SIG-M5 (cell line): ENCODE results near the gene HSD17B8.
A peak's percentile ranks its signal among the peaks of the same experiment; 100 is the strongest.

Experiments used
- DNase-seq: peaks from one replicate; lab custom pipeline; 2025; lab: John Stamatoyannopoulos, UW

The HSD17B8 gene

DNA sequence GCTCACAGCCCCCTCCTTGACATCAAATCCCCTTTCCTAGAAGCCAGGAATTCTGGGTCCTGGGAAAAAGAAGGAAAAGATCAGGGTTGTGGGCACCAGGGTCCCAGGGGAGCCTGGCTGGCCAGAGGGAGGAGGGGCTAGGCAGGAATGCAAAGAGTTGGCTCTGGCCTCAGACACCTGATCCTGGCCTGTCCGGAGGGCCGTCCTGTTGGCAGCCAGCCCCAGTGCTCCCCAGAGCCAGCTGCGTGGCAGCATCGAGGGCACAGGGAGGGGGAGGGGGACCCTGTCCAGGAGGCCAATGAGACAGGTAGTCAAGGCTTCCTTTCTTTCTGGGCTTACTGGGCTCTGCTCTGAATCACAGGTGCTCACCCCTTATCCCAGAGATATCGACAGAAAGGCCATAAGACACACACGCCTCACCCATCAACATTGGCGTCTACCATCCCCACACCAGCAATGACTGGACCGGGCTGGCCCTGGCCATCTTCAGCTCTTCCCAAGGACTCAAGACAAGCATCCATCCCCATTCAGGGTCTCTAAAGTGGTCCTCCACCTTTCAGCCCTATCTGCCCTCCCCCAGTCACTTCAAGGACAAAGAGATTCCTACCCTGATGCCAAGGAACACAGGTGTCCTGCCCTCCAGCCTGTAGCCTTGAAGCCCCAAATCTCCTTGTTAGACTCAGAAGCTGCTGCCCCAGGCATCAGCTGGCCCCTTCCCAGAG, 12.9 kb upstream of the HSD17B8 start:
- DNase-seq: no peak

GRCh38 chr6:33192105-33192646, 12.3 kb upstream of the HSD17B8 start, which contains the start of gene COL11A2:
Gene COL11A2 (minus strand): TSS chr6:33192467. CDS start chr6:33192240, 227 bp downstream.
- no peak for DNase-seq

DNA sequence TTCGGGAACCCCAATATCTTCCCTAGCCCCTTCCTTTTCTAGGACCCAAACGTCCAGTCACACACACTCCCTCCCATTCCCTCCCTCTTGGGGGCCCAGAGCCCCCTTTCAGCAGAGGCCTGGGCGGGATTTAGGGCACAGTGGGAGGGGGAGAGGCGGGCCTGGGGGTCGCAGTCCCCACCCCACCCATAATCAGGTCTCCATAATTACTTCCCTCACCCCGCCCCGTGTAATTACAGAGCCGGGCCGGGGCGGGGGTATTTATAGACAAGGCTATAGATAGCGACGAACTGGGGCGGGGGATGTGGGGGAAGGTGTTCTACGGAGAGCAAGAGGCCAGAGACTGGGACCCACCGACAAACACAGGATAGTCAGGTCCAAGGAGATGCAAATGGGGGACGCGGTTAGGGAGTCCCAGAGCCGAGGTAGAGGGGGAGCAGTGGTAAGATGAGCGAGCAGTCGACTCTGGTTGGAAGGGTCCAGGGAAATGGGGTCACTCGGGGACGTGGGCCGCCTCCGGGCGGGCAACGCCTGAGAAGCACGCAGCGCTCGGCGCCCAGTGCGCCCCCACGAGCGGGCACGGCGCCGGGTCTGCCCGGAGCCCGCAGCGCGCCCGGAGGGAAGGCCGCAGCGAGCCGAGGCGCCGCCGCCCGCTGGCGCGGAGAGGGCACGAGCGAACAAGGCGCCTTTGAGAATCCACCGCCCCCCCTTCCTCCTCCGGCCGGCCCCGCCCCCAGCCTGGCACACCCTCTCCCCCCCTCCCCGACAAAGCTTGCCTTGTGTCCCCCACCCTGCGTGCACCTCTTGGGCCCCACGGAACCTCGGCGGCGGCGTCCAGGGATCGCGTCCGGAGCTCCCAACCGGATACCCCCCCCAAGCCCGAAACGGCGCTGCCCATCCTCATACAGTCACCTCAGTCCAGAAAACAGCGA, 11.5 kb upstream of the HSD17B8 start:
- DNase-seq: no peak

- no peak for DNase-seq
Measured at GRCh38 chr6:33193619-33194018, 10.8 kb upstream of the HSD17B8 start.

DNA sequence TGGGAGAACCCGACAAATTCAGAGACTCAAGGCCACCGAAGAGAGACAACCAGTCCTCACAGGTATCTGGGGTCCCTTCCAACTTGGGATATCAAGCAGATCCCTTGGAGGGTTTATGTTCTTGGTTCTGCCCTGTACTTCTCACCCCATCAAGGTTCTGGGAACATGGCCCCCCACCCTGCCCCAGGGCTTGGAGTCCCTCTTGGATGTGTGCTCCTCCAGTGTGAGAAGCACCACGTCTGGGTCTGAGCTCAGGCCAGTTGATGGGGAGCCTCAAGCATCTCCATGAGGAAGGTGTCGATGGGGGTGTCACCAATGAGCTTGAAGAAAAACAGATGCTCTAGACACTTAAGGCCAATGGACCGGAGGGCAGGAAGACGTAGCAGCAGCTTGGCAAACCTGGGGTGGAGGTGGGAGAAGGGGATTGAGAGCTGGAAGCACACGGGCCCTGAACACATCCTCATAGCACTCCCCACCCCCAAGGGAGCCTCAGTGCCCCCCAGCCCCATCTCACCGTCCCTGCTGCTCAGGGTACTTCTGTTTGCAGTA, 9.9 kb upstream of the HSD17B8 start:
- DNase-seq: no peak

DNA sequence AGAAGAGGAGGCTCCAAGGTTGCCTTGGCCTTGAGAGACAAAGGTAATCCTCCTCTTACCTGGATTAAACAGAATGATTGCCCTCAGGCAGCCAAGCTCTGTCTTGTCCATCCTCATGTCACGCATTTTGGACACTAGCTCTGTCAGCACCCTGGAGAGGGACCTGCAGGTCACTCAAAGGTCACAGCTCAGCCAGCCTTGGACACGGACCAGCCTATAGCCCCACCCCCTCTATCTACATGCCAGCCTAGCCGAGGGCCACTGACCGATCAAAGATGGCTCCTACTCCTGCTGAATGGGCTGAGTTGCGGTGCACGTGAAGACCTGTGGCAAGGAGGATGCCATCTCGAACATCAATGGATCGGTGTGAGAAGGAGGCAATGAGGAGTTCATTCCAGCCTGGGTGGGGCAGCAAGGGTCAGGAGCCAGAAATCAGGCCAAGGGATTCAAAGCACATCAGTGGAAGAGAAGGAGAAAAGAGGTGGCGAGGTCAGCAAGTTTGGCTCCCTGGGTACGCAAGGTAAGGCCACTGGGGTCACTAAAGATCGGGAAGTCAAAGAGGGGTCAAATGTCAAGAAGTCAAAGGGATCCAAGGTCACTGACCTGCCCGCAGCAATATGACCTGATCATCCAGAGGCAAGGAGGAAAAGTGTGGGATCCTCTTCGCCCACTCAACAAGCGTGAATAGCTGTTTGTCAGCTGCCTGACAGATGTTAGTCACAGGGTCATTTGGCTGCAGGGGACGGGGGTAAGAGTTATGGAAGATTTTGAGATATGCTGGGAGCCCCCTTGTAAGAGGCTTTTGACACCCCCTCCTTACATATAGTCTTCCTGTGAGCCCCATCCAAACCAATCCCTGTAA, 8.9 kb upstream of the HSD17B8 start:
- DNase-seq: no peak

DNA sequence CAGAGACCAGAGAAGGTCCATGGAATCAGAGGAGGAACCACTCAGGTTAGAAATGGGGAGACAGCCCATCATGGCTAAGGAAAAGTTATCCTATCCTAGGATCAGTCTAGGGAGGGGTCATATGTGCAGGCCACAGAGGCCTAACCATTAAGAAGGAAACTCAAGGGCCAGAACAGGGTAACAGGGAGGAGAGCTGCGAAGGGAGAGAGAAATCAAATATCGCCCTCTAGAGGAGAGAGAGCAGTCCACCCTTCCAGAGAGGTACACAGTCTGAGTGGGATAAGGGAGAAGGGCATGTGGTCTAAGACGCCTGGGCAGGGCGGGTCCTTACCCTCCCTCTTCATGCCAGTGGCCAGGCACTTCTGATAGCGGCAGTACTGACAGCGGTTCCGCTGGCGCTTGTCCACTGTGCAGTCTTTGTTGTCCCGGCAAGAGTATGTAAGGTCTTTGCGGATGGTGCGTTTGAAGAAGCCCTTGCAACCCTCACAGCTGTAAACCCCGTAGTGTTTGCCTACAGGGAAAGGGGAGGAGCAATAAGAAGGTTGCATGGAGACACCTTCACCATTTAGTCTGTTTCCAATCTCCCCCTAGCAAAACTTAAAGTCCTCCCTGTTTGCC, 6.9 kb upstream of the HSD17B8 start:
- DNase-seq: no peak

DNA sequence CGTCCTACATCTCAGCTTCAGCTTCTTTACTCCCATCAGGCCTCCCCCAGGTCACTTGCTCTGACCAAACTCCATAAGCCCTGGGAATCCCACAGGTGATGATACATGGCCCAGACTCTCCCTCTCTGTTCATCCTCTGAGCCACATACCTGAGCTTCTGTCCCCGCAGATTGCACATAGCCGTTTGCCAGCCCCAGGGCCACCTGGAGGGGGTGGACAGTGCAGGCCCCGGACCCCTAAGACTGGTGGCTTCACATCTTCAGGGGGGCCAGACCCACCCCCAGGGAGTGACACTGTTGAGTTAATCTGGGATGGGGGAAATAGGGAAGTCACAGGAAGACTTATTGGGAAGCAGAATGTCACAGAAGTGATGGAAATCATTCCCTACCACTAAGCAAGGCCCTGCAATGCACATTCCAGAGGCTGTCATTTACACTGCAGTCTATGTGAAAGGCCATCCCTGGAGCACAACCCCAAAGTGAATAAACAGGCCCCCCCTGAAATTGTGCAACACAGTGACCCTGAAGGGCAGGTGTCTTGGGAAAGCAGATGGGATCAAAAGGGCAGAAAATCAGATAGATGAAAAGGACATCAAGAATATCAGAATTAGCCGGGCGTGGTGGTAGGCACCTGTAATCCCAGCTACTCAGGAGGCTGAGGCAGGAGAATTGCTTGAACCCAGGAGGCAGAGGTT, 6.1 kb upstream of the HSD17B8 start:
- DNase-seq: no peak

DNA sequence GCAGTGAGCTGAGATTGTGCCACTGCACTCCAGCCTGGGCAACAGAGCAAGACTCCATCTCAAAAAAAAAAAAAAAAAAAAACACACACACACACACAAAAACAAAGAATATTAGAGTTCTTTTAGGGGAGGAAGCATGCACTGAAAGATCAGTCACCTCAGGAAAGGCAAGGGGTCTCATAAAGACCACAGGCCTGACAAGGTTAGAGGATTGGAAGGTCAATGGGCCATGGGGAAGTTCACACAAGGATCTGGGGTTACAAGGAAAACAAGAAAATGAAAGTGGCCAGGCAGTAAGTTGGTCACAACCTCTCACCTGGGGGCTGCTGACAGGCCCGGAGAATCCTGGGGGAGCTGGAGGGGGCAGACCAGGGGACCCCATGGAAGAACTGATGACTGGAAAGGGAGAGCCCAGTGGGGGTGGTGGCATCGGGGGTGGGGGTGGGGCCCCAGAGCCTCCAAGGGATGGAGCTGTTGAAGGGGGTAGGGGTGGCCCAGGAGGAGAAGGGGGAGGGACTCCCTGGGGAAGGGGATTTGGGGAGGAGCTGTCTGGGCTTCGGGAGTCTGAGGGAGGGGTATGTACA, 5.5 kb upstream of the HSD17B8 start:
- DNase-seq: no peak

- no peak for DNase-seq
Measured at GRCh38 chr6:33199687-33200218, 4.7 kb upstream of the HSD17B8 start.

DNA sequence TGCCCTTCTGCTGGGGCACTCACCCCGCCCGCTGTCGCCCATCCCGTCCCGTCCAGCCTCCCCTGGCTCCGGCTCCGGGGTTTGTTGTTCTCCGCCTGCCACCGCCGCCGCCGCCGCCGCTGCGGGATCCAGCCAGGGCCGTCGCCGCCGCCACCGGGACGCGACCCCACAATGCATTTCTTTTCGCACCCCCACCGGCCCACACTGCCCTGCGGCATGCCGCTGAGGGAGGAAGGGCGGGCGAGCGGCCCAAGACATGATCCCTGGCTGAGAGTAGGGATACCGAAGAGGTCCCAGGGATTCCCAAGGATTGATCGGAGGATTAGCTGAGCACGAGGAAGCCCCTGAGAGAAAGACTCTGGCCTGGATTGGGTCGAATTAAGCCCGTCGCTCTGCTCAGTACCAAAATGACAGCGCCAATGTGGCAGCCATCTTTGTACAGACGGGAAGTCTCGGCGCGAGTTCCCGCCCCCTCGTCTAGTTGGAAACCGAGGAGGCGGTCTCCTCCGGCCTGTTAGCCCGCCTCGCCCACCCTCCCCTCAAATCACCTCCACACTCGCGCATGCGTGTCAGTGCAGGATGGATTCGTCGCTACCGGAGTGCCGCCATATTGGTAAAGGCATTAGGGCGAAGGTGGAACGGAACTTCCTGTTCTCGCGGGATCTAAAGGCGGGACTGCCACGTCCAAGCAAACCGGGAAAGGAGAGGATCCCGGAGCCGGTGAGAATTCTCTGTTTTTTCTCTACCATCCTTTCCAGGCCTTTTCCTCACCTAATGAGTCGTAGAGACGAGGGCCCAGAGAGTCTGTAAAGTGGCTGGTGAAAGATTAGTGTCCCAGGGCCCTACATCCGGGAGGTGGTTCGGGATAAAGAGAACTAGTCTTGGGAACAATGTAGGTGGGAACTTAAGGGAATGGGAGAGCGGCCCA, 4.0 kb upstream of the HSD17B8 start, which contains the start of the genes RXRB and SLC39A7:
Gene RXRB (minus strand): TSS at position 447 of the 928 bp plus-strand sequence. CDS start 189 bp downstream, at position 258.
Gene SLC39A7 (plus strand): TSS at position 649 of the 928 bp plus-strand sequence. CDS start 379 bp downstream, outside the sequence.
- DNase-seq: peak; percentile 66

DNA sequence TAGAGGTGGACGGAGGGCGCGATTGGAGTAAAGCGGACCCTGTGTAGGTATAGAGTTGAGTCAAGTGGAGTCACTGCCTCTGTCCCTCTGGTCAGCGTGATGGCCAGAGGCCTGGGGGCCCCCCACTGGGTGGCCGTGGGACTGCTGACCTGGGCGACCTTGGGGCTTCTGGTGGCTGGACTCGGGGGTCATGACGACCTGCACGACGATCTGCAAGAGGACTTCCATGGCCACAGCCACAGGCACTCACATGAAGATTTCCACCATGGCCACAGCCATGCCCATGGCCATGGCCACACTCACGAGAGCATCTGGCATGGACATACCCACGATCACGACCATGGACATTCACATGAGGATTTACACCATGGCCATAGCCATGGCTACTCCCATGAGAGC, 3.3 kb upstream of the HSD17B8 start:
- no peak for DNase-seq

- DNase-seq: no peak
Measured at GRCh38 chr6:33201935-33202334, 2.5 kb upstream of the HSD17B8 start.

- no peak for DNase-seq
Measured at GRCh38 chr6:33202799-33203198, 1.7 kb upstream of the HSD17B8 start.

DNA sequence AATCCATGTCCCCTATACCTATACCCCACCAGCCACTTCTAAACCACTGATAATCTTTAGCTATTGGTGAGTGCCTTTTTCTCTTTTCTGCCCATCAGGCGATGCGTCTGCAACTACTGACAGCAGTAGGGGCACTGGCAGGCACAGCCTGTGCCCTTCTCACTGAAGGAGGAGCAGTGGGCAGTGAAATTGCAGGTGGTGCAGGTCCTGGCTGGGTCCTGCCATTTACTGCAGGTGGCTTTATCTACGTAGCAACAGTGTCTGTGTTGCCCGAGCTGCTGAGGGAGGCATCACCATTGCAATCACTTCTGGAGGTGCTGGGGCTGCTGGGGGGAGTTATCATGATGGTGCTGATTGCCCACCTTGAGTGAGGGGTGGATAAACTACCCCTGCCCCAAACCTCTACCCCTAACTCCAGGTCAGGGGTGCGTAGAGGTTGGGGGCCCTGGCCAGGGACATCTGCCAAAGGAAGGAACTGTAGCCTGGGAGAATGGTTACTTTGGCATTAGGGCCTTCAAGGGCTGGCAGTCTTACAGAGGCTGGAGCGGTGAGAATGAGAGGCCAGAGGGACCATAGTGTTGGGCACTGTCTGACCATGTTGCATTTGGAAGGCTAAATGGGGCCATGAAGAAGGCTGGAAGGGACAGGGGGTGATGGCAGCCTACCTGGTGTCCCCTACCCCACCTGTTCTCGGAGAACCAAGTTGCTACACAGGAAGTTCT, 851 bp upstream of the HSD17B8 start:
- no peak for DNase-seq

DNA sequence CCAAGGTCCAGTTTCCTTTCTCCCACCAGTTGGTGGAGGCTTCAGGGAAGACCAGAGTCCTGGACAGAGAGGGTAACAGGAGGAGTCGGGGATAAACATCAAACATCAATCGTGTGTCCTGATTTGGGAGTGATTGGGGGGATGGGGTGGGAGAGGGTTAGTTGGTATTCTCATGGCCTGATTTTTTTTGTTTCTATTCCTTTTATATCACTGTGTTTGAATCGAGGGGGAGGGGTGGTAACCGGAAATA, 365 bp upstream of the HSD17B8 start:
- no peak for DNase-seq

DNA sequence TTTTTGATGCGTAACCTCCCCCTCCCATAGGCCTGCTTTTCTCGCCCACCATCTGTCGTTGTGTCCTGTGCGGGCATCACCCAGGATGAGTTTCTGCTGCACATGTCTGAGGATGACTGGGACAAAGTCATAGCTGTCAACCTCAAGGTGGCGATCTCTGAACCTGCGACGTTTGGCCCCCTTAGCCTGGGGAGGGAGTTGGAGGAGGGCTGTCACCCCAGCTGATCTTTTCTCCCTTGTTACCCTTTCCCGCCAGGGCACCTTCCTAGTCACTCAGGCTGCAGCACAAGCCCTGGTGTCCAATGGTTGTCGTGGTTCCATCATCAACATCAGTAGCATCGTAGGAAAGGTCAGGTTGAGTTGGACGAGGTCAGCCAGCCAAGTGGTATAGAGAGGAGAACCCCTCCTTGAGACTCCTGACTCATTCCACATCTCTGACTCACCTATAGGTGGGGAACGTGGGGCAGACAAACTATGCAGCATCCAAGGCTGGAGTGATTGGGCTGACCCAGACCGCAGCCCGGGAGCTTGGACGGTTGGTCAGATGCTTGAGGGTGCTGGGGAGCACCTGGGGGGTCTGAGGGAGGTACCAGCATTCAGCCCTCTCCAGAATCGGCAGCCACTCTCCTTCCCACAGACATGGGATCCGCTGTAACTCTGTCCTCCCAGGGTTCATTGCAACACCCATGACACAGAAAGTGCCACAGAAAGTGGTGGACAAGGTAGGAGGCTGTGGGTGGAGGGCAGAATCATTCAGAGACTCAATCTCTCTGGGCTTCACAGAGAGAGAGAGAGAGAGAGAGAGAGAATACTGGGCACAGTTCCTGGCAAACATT, 954 bp downstream of the HSD17B8 start:
- DNase-seq: no peak
